GM12878 (cell line): Measurements from ENCODE around the gene SCARB1.

Source experiments
- FOXM1 ChIP-seq: IDR thresholded peaks from 2 replicates; pipeline ENCODE4 v1.6.1; 2012; ENCODE audit warnings: low read depth, mild to moderate bottlenecking, inconsistent platforms, low read length, moderate library complexity
- MEF2A ChIP-seq: IDR thresholded peaks from 2 replicates; pipeline ENCODE4 v1.6.1; 2011; ENCODE audit warnings: low read depth, mild to moderate bottlenecking, low read length, moderate library complexity; ENCODE audit not compliant: insufficient read depth
- ZNF274 ChIP-seq: IDR thresholded peaks from one replicate; pipeline ENCODE4 v1.8.0; 2011; ENCODE audit not compliant: insufficient read length, insufficient read depth
- TF ChIP-seq, protein P1 (sequence below): IDR thresholded peaks from 2 replicates; pipeline ENCODE4 v1.6.1; 2012; ENCODE audit warnings: low read length, inconsistent platforms
- TF ChIP-seq, protein P2 (sequence below), 3 experiments: IDR thresholded peaks in 2 of 3; conservative IDR thresholded peaks in 1 of 3; 2 replicates each; pipeline ENCODE4 v1.5.1; 2011; ENCODE audit warnings: low read depth in 3 of 3, low read length in 3 of 3, mild to moderate bottlenecking in 3 of 3, control low read depth in 2 of 3, moderate library complexity in 2 of 3, inconsistent platforms in 1 of 3, mixed read lengths in 1 of 3; ENCODE audit not compliant: control insufficient read depth in 2 of 3, insufficient read depth in 1 of 3; ENCODE audit errors: extremely low read depth in 1 of 3

DNA sequence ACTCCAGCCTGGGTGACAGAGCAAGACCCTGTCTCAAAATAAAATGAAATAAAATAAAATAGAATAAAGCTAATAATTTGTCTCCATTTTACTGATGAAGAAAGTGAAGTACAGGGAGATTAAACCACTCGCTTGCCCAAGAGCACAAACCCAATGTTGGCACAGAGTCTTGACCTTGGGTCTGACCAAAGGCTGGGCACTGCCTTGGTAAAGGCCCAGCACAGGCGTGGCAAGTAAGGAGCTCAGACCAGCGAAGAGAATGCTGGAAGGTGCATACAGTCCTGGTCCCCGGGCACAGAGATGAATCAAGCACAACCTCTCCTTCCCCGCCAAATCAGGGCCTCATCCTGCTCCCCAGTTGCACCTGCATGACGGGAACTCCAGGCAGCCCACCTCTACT lies 26.9 kb downstream of the SCARB1 start:
- TF ChIP-seq ZNF274: no peak
- TF ChIP-seq, protein P1, sequence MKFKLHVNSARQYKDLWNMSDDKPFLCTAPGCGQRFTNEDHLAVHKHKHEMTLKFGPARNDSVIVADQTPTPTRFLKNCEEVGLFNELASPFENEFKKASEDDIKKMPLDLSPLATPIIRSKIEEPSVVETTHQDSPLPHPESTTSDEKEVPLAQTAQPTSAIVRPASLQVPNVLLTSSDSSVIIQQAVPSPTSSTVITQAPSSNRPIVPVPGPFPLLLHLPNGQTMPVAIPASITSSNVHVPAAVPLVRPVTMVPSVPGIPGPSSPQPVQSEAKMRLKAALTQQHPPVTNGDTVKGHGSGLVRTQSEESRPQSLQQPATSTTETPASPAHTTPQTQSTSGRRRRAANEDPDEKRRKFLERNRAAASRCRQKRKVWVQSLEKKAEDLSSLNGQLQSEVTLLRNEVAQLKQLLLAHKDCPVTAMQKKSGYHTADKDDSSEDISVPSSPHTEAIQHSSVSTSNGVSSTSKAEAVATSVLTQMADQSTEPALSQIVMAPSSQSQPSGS: no peak
- TF ChIP-seq, protein P2, sequence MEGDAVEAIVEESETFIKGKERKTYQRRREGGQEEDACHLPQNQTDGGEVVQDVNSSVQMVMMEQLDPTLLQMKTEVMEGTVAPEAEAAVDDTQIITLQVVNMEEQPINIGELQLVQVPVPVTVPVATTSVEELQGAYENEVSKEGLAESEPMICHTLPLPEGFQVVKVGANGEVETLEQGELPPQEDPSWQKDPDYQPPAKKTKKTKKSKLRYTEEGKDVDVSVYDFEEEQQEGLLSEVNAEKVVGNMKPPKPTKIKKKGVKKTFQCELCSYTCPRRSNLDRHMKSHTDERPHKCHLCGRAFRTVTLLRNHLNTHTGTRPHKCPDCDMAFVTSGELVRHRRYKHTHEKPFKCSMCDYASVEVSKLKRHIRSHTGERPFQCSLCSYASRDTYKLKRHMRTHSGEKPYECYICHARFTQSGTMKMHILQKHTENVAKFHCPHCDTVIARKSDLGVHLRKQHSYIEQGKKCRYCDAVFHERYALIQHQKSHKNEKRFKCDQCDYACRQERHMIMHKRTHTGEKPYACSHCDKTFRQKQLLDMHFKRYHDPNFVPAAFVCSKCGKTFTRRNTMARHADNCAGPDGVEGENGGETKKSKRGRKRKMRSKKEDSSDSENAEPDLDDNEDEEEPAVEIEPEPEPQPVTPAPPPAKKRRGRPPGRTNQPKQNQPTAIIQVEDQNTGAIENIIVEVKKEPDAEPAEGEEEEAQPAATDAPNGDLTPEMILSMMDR (IDR thresholded peaks at IDR 0.05 in 2 of 3, conservative IDR thresholded peaks at IDR 0.05 in 1 of 3; ENCODE audit: control insufficient read depth in 2 of 3, extremely low read depth in 1 of 3, insufficient read depth in 1 of 3, low read depth in 3 of 3, low read length in 3 of 3): no peak
- TF ChIP-seq FOXM1: no peak
- TF ChIP-seq MEF2A: no peak
